ENCODE data around the gene PEX13. TPM values are rescaled to one million over a fixed set of nuclear protein-coding genes. Genes with fewer than 3 reads are reported as not detected.

PEX13 gene
- polyA plus RNA-seq, 1 donor (not counting 4 experiments of a cell fraction or from before 2014, with no cell fraction given): 35.9 TPM

DNA sequence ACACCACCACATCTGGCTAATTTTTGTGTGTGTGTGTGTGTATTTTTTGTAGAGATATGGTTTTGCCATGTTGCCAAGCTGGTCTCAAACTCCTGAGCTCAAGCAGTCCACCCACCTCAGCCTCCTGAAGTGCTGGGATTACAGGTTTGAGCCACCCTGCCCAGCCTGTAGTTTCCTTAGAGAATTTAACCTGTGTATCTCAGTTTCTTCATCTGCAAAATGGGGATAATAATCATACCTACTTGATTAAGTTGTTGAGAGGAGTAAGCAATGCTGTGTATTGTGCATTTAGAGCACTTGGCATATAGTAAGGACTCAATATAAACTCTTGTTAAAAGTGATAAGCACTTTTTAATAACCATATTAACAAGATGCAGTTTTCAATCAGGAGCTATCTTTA is 41.9 kb downstream of the PEX13 start:
- H3K9me1 ChIP-seq (ENCODE audit: control insufficient read depth, extremely low read depth, insufficient read depth, low read length): no peaks in the 10 kb centered on the region
- dilution Hi-C loops (cut with MboI; ENCODE audit: extremely low pct_ligation_motif_present, low sequenced_read_pairs): no loop called here
- no peak overlapping the region for H3K4me3 ChIP-seq (ENCODE audit: control insufficient read depth in 2 of 3, extremely low read depth in 1 of 3, insufficient read depth in 2 of 3, low read depth in 1 of 3, low read length in 3 of 3)
- no peaks in the 10 kb centered on the region for H3K9me3 ChIP-seq (ENCODE audit: control insufficient read depth, low read depth, low read length)
- no peaks in the 10 kb centered on the region for H3K27me3 ChIP-seq (ENCODE audit: control insufficient read depth, extremely low read depth, insufficient read depth, low read length)
- TF ChIP-seq CTCF (optimal IDR thresholded peaks at IDR 0.05 in 1 of 3, IDR thresholded peaks at IDR 0.05 in 1 of 3, conservative IDR thresholded peaks at IDR 0.05 in 1 of 3; ENCODE audit: extremely low read depth in 1 of 3, insufficient read depth in 2 of 3, low read length in 3 of 3): no peak
- TF ChIP-seq EZH2 (IDR thresholded peaks at IDR 0.05; ENCODE audit: low read length): no peak
- H4K20me1 ChIP-seq (ENCODE audit: control insufficient read depth, extremely low read depth, insufficient read depth, low read length): no peaks in the 10 kb centered on the region
- H3K27ac ChIP-seq (ENCODE audit: control insufficient read depth, insufficient read depth, low read length): no peak overlapping the region
- no peak overlapping the region for H2AFZ ChIP-seq (ENCODE audit: control insufficient read depth, low read length)
- H3K4me2 ChIP-seq (ENCODE audit: control insufficient read depth, extremely low read depth, insufficient read depth, low read depth, low read length): no peak overlapping the region
- no peaks in the 10 kb centered on the region for H3K79me2 ChIP-seq (ENCODE audit: control insufficient read depth, insufficient read depth, low read length)
- H3K4me1 ChIP-seq (ENCODE audit: control insufficient read depth, extremely low read depth, insufficient read depth, low read length): no peaks in the 10 kb centered on the region
- H3K9ac ChIP-seq (ENCODE audit: control insufficient read depth, extremely low read depth, insufficient read depth, low read length): no peak overlapping the region
- DNase-seq (ENCODE audit: low read depth, low spot score) (no peak), FAIRE-seq (no peak)
- no peaks in the 10 kb centered on the region for H3K36me3 ChIP-seq (ENCODE audit: control insufficient read depth in 2 of 2, extremely low read depth in 1 of 2, insufficient read depth in 2 of 2, low read length in 2 of 2)

GRCh38 chr2:61065714-61066709 is 48.5 kb downstream of the PEX13 start, which contains the start of gene SANBR:
TSS of gene SANBR (plus strand) at chr2:61065871. CDS start at chr2:61070351, 4,480 bp downstream.
- H3K79me2 ChIP-seq (ENCODE audit: control insufficient read depth, insufficient read depth, low read length): peaks cover 10% of the 10 kb centered on the region
- H2AFZ ChIP-seq (ENCODE audit: control insufficient read depth, low read length): peak within 1 kb of the TSS; percentile 98
- TF ChIP-seq EZH2 (IDR thresholded peaks at IDR 0.05; ENCODE audit: low read length): no peak
- no peak for TF ChIP-seq CTCF (optimal IDR thresholded peaks at IDR 0.05 in 1 of 3, IDR thresholded peaks at IDR 0.05 in 1 of 3, conservative IDR thresholded peaks at IDR 0.05 in 1 of 3; ENCODE audit: extremely low read depth in 1 of 3, insufficient read depth in 2 of 3, low read length in 3 of 3)
- peaks cover 2 to 3% of the 10 kb centered on the region in 2 experiments for H3K36me3 ChIP-seq (ENCODE audit: control insufficient read depth in 2 of 2, extremely low read depth in 1 of 2, insufficient read depth in 2 of 2, low read length in 2 of 2)
- H3K9ac ChIP-seq (ENCODE audit: control insufficient read depth, extremely low read depth, insufficient read depth, low read length): peak within 1 kb of the TSS; percentile 79
- FAIRE-seq: no peak
- dilution Hi-C loops (cut with MboI; ENCODE audit: extremely low pct_ligation_motif_present, low sequenced_read_pairs): no loop called here
- no peaks in the 10 kb centered on the region for H4K20me1 ChIP-seq (ENCODE audit: control insufficient read depth, extremely low read depth, insufficient read depth, low read length)
- H3K4me2 ChIP-seq (ENCODE audit: control insufficient read depth, extremely low read depth, insufficient read depth, low read depth, low read length): peak within 1 kb of the TSS; percentile 99
- no peaks in the 10 kb centered on the region for H3K9me1 ChIP-seq (ENCODE audit: control insufficient read depth, extremely low read depth, insufficient read depth, low read length)
- no peaks in the 10 kb centered on the region for H3K27me3 ChIP-seq (ENCODE audit: control insufficient read depth, extremely low read depth, insufficient read depth, low read length)
- DNase-seq (ENCODE audit: low read depth, low spot score): no peak
- peak within 1 kb of the TSS; percentile 53 for H3K27ac ChIP-seq (ENCODE audit: control insufficient read depth, insufficient read depth, low read length)
- H3K9me3 ChIP-seq (ENCODE audit: control insufficient read depth, low read depth, low read length): no peaks in the 10 kb centered on the region
- peaks cover 6% of the 10 kb centered on the region for H3K4me1 ChIP-seq (ENCODE audit: control insufficient read depth, extremely low read depth, insufficient read depth, low read length)
- peak within 1 kb of the TSS; percentile 78 to 88 (median 88) for H3K4me3 ChIP-seq (ENCODE audit: control insufficient read depth in 2 of 3, extremely low read depth in 1 of 3, insufficient read depth in 2 of 3, low read depth in 1 of 3, low read length in 3 of 3)

Measured in keratinocyte (primary cell).